H1 (cell line): Measurements from ENCODE around the gene APLP1. TPM values are rescaled to one million over a fixed set of nuclear protein-coding genes. Genes with fewer than 3 reads are reported as not detected.

Source experiments
- CTCF ChIA-PET: fragments of 300-600 bp; sonication (Branson Sonifier 250); formaldehyde crosslinking; loops from one replicate; lab custom pipeline; 2021; ENCODE audit not compliant: partially characterized antibody; lab: Charles Lee
- POLR2A ChIA-PET: fragments of 300-600 bp; sonication (Branson Sonifier 250); formaldehyde crosslinking; loops from one replicate; lab custom pipeline; 2021; ENCODE audit warnings: inconsistent platforms; ENCODE audit not compliant: partially characterized antibody; lab: Charles Lee
- DNase-seq, 2 experiments: peaks; one replicate each; pipeline versions ENCODE4 v3.0.0 to v3.0.0-alpha.2; 2010 to 2022; ENCODE audit warnings: low spot score in 2 of 2, low read depth in 1 of 2, mixed read lengths in 1 of 2
- FAIRE-seq: peaks from 2 replicates; lab custom pipeline; 2011; peaks lifted over from hg19 to GRCh38; lab: Jason Lieb, UNC
- H2AFZ ChIP-seq: 2 replicates; pipeline ENCODE4 v1.8.1; 2012; ENCODE audit warnings: low read length, inconsistent platforms
- H2AK5ac ChIP-seq: 2 replicates; pipeline ENCODE4 v1.6.1; 2013; ENCODE audit warnings: low read depth, low read length
- H2BK120ac ChIP-seq: replicated peaks from 2 replicates; pipeline ENCODE3; 2013; ENCODE audit warnings: low read depth, low read length, inconsistent platforms
- H2BK12ac ChIP-seq: 2 replicates; pipeline ENCODE4 v1.6.1; 2013; ENCODE audit warnings: low read depth, low read length
- H2BK15ac ChIP-seq: 2 replicates; pipeline ENCODE4 v1.6.1; 2013; ENCODE audit warnings: low read length
- H2BK20ac ChIP-seq: 2 replicates; pipeline ENCODE4 v1.6.1; 2013; ENCODE audit warnings: low read length
- H2BK5ac ChIP-seq: 2 replicates; pipeline ENCODE4 v1.6.1; 2013; ENCODE audit warnings: low read depth, low read length
- H3K14ac ChIP-seq: 2 replicates; pipeline ENCODE4 v1.6.1; 2013; ENCODE audit warnings: inconsistent platforms; ENCODE audit not compliant: insufficient read length
- H3K18ac ChIP-seq: 2 replicates; pipeline ENCODE4 v1.6.1; 2013; ENCODE audit warnings: low read length; ENCODE audit errors: extremely low read depth
- H3K23ac ChIP-seq: 2 replicates; pipeline ENCODE4 v1.6.1; 2013; ENCODE audit warnings: inconsistent platforms; ENCODE audit not compliant: insufficient read length
- H3K23me2 ChIP-seq: 2 replicates; pipeline ENCODE4 v1.6.1; 2013; ENCODE audit warnings: low read depth, low read length
- H3K27ac ChIP-seq: 2 replicates; pipeline ENCODE4 v1.6.1; 2011; ENCODE audit warnings: low read depth, low read length, inconsistent platforms
- H3K27me3 ChIP-seq, 4 experiments: replicated peaks in 1 of 4; 1 replicate in 1 of 4; 2 replicates in 3 of 4; pipeline versions ENCODE4 v1.6.1 to v1.8.1; 2011 to 2013; ENCODE audit warnings: low read length in 3 of 4, mild to moderate bottlenecking in 3 of 4, inconsistent platforms in 2 of 4, mixed read lengths in 2 of 4, moderate library complexity in 1 of 4; ENCODE audit not compliant: control insufficient read depth in 3 of 4, insufficient read depth in 3 of 4; ENCODE audit errors: extremely low read depth in 1 of 4
- H3K36me3 ChIP-seq, 4 experiments: 2 replicates each; pipeline versions ENCODE4 v1.6.1 to v1.8.1; 2011 to 2013; ENCODE audit warnings: mild to moderate bottlenecking in 4 of 4, low read length in 3 of 4, moderate library complexity in 2 of 4, control low read depth in 1 of 4, inconsistent platforms in 1 of 4; ENCODE audit not compliant: insufficient read depth in 4 of 4, control insufficient read depth in 2 of 4
- H3K4ac ChIP-seq: replicated peaks from 2 replicates; pipeline ENCODE3; 2013; ENCODE audit warnings: low read length, low read depth, mixed read lengths, inconsistent platforms; ENCODE audit not compliant: insufficient read length
- H3K4me1 ChIP-seq, 4 experiments: replicated peaks in 1 of 4; 1 replicate in 1 of 4; 2 replicates in 3 of 4; pipeline versions ENCODE4 v1.6.1 to v1.8.1; 2011 to 2013; ENCODE audit warnings: low read length in 3 of 4, inconsistent platforms in 2 of 4, mixed read lengths in 1 of 4; ENCODE audit not compliant: insufficient read depth in 4 of 4, control insufficient read depth in 3 of 4
- H3K4me2 ChIP-seq, 2 experiments: 2 replicates each; pipeline versions ENCODE4 v1.6.1 to v1.8.1; 2011 to 2013; ENCODE audit warnings: low read depth in 2 of 2, low read length in 2 of 2, control low read depth in 1 of 2, inconsistent platforms in 1 of 2, mild to moderate bottlenecking in 1 of 2; ENCODE audit not compliant: insufficient read depth in 1 of 2
- H3K4me3 ChIP-seq, 4 experiments: fragments of 200-600, 300-600 bp in 1 of 4; sonication (generic), shearing (Covaris generic), sonication (Bioruptor Twin) in 1 of 4; 2 replicates each; pipeline versions ENCODE4 v1.5.1 to v1.8.1; 2011 to 2016; ENCODE audit warnings: low read length in 4 of 4, low read depth in 3 of 4, control low read depth in 2 of 4, inconsistent platforms in 2 of 4, mild to moderate bottlenecking in 2 of 4, mixed read lengths in 1 of 4, moderate library complexity in 1 of 4; ENCODE audit not compliant: insufficient read depth in 2 of 4; ENCODE audit errors: extremely low read depth in 1 of 4
- H3K56ac ChIP-seq: replicated peaks from 2 replicates; pipeline ENCODE3; 2013; ENCODE audit warnings: low read depth, mild to moderate bottlenecking, mixed read lengths, low read length, inconsistent platforms; ENCODE audit not compliant: insufficient read length
- H3K79me1 ChIP-seq: 2 replicates; pipeline ENCODE4 v1.6.1; 2013; ENCODE audit warnings: low read depth, low read length, control low read depth
- H3K79me2 ChIP-seq, 2 experiments: 2 replicates each; pipeline versions ENCODE4 v1.6.1 to v1.8.1; 2012 to 2013; ENCODE audit warnings: low read length in 2 of 2, mild to moderate bottlenecking in 2 of 2, inconsistent platforms in 1 of 2; ENCODE audit not compliant: insufficient read depth in 2 of 2, control insufficient read depth in 1 of 2
- H3K9ac ChIP-seq, 4 experiments: replicated peaks in 1 of 4; 1 replicate in 1 of 4; 2 replicates in 3 of 4; pipeline versions ENCODE4 v1.6.1 to v1.8.1; 2011 to 2013; ENCODE audit warnings: low read depth in 3 of 4, low read length in 3 of 4, control low read depth in 2 of 4, mild to moderate bottlenecking in 2 of 4, moderate library complexity in 2 of 4, inconsistent platforms in 1 of 4; ENCODE audit errors: extremely low read depth in 1 of 4
- H3K9me3 ChIP-seq, 2 experiments: 2 replicates each; pipeline versions ENCODE4 v1.6.1 to v1.8.1; 2012 to 2013; ENCODE audit warnings: mild to moderate bottlenecking in 2 of 2, moderate library complexity in 2 of 2, control low read depth in 1 of 2, inconsistent platforms in 1 of 2, low read depth in 1 of 2, low read length in 1 of 2, mixed read lengths in 1 of 2; ENCODE audit not compliant: insufficient read depth in 2 of 2
- H4K20me1 ChIP-seq, 2 experiments: replicated peaks in 1 of 2; 2 replicates each; pipeline versions ENCODE3 to v1.8.1; 2011 to 2013; ENCODE audit warnings: inconsistent platforms in 2 of 2, low read length in 2 of 2, mild to moderate bottlenecking in 1 of 2; ENCODE audit not compliant: insufficient read depth in 2 of 2, control insufficient read depth in 1 of 2
- H4K5ac ChIP-seq: 2 replicates; pipeline ENCODE4 v1.6.1; 2013; ENCODE audit warnings: low read length, low read depth, mixed read lengths, inconsistent platforms; ENCODE audit not compliant: insufficient read length
- H4K8ac ChIP-seq: 2 replicates; pipeline ENCODE4 v1.8.0; 2013; ENCODE audit warnings: mild to moderate bottlenecking, moderate library complexity, low read length, inconsistent platforms; ENCODE audit not compliant: insufficient read depth; ENCODE audit errors: extremely low read depth
- H4K91ac ChIP-seq: replicated peaks from 2 replicates; pipeline ENCODE3; 2013; ENCODE audit warnings: low read length, mixed read lengths, inconsistent platforms; ENCODE audit not compliant: insufficient read length
- FOSL1 ChIP-seq: IDR thresholded peaks from 2 replicates; pipeline ENCODE4 v1.6.1; 2011; ENCODE audit warnings: mild to moderate bottlenecking, low read depth, low read length, moderate library complexity; ENCODE audit not compliant: insufficient read depth
- HDAC2 ChIP-seq, 2 experiments: fragments of 300-600 bp in 1 of 2; sonication (generic) in 1 of 2; IDR thresholded peaks; 2 replicates each; pipeline ENCODE4 v1.6.1; 2011 to 2012; ENCODE audit warnings: low read depth in 2 of 2, low read length in 2 of 2, mild to moderate bottlenecking in 2 of 2, moderate library complexity in 2 of 2, borderline replicate concordance in 1 of 2, inconsistent platforms in 1 of 2
- KDM4A ChIP-seq: IDR thresholded peaks from one replicate; pipeline ENCODE4 v1.7.1; 2012; ENCODE audit warnings: low read depth, mild to moderate bottlenecking, moderate library complexity, low read length, inconsistent platforms; ENCODE audit not compliant: severe bottlenecking
- MAFK ChIP-seq: IDR thresholded peaks from 2 replicates; pipeline ENCODE4 v1.6.1; 2012; ENCODE audit warnings: low read depth, mild to moderate bottlenecking, improper control_type of control experiment, low read length
- MAX ChIP-seq: IDR thresholded peaks from 2 replicates; pipeline ENCODE4 v1.6.1; 2012; ENCODE audit warnings: inconsistent platforms
- NANOG ChIP-seq: IDR thresholded peaks from 2 replicates; pipeline ENCODE4 v1.6.1; 2011; ENCODE audit warnings: low read length, low read depth, mild to moderate bottlenecking, inconsistent platforms; ENCODE audit not compliant: insufficient read depth, poor library complexity, severe bottlenecking
- SAP30 ChIP-seq: fragments of 300-600 bp; sonication (generic); IDR thresholded peaks from 2 replicates; pipeline ENCODE4 v1.7.1; 2012; ENCODE audit warnings: low read length, moderate library complexity, mild to moderate bottlenecking, inconsistent platforms; ENCODE audit not compliant: insufficient read depth, insufficient replicate concordance
- SP1 ChIP-seq: IDR thresholded peaks from 2 replicates; pipeline ENCODE4 v1.6.1; 2011; ENCODE audit warnings: low read depth, low read length
- YY1 ChIP-seq: IDR thresholded peaks from 2 replicates; pipeline ENCODE4 v1.6.1; 2011; ENCODE audit warnings: low read depth, mild to moderate bottlenecking, low read length
- ZNF274 ChIP-seq: IDR thresholded peaks from 2 replicates; pipeline ENCODE4 v1.7.0; 2012; ENCODE audit warnings: low read length, borderline replicate concordance; ENCODE audit errors: extremely low read depth
- WGBS, 2 experiments: shearing (Covaris generic) in 1 of 2; methylation state at CpG; one replicate each; pipeline versions ENCODE4 v1.1.6 to v1.1.7; 2013 to 2015; ENCODE audit warnings: low lambda C conversion rate in 2 of 2, mixed read lengths in 2 of 2, inconsistent platforms in 1 of 2, low coverage in 1 of 2, missing lambda C conversion rate in 1 of 2; ENCODE audit not compliant: insufficient replicate concordance in 2 of 2, insufficient coverage in 1 of 2, insufficient read length in 1 of 2; ENCODE audit errors: extremely low coverage in 1 of 2, missing lambda C conversion rate in 1 of 2; 5-methylcytosine and 5-hydroxymethylcytosine counted together
- polyA plus RNA-seq, 7 experiments: library from polyadenylated mRNA; depleted of rRNA in 3 of 7; stranded (reverse) in 5 of 7; unstranded in 2 of 7; fragments of >200 nt in 5 of 7; fragments of 200-250 nt in 2 of 7; gene quantifications; 1 replicate in 5 of 7; 2 replicates in 1 of 7; 4 replicates in 1 of 7; pipeline versions ENCODE4 v1.2.1 to v1.2.3, GENCODE V29; 2011 to 2013; ENCODE audit warnings: missing spikeins in 2 of 7, mixed read lengths in 2 of 7
- total RNA-seq: library from RNA; stranded (reverse); fragmentation: NEBNext Ultra II Directional; extraction: Animal tissue kit (Norgen Biotek cat#: 25700); gene quantifications from 2 replicates; pipeline ENCODE4 v1.2.1, GENCODE V29; 2021

APLP1 gene
- total and polyA plus RNA-seq, 2 of the 8 experiments (the other 6 are each of a cell fraction or from before 2014, with no cell fraction given), result 19.9 to 22.0 TPM

GRCh38 chr19:35899547-35900214 is 31.3 kb downstream of the APLP1 start:
- H2BK5ac ChIP-seq, result peak overlapping the region; percentile 60; the same call in 1 of the 2 replicates
- peak overlapping the region; percentile 79 for H4K5ac ChIP-seq
- no peak overlapping the region; the same call in 1 of the 2 replicates for H4K8ac ChIP-seq
- peak overlapping the region; percentile 71 for H4K91ac ChIP-seq
- H3K79me1 ChIP-seq, result no peaks in the 10 kb centered on the region; the same call in 1 of the 2 replicates
- peaks cover 0 to 14% (median 6%) of the 10 kb centered on the region in 4 experiments; a peak in 6 of 7 replicates for H3K4me1 ChIP-seq
- H3K4ac ChIP-seq, result no peak overlapping the region
- peak overlapping the region; percentile 95 for H3K56ac ChIP-seq
- peak overlapping the region; percentile 87; the same call in 1 of the 2 replicates for H3K18ac ChIP-seq
- DNase-seq, result peak in 1 of 2 experiments; percentile 78
- peak overlapping the region; percentile 88 to 94 (median 90) for H3K4me3 ChIP-seq
- H2BK120ac ChIP-seq, result no peak overlapping the region
- H2AK5ac ChIP-seq, result 0 out of 2 replicates have a peak overlapping the region, but pooled peaks have one; percentile 65
- H2BK12ac ChIP-seq, result no peak overlapping the region
- FAIRE-seq, result no peak
- no peaks in the 10 kb centered on the region for H3K27me3 ChIP-seq
- H3K14ac ChIP-seq, result no peak overlapping the region
- no peaks in the 10 kb centered on the region for H3K9me3 ChIP-seq
- peaks cover 0 to 8% of the 10 kb centered on the region in 2 experiments; a peak in 1 of 4 replicates for H3K79me2 ChIP-seq
- peaks cover 6 to 30% (median 11%) of the 10 kb centered on the region in 4 experiments for H3K36me3 ChIP-seq
- peak overlapping the region; percentile 68 to 89 for H3K4me2 ChIP-seq
- no peak overlapping the region for H2BK15ac ChIP-seq
- POLR2A ChIA-PET, result interaction anchor here (1.3 kb wide), 1 partner anchor 30 kb away, joined by 3 read pairs; no protein-coding TSS in a partner anchor
- peak overlapping the region in 3 of 4 experiments; percentile 22 to 67 (median 66); a peak in 5 of 7 replicates for H3K9ac ChIP-seq
- CTCF ChIA-PET, result no interaction called here
- H4K20me1 ChIP-seq, result peaks cover 0 to 3% of the 10 kb centered on the region in 2 experiments
- H2AFZ ChIP-seq, result no peak overlapping the region
- H3K23me2 ChIP-seq, result peaks cover 12% of the 10 kb centered on the region
- no peak overlapping the region for H3K23ac ChIP-seq
- WGBS, 2 experiments, result 2% methylated on average over 18 of the region's 43 CpGs; no CpG with 5 or more reads in 1 of the 2 experiments
- peak overlapping the region; percentile 32; the same call in 1 of the 2 replicates for H3K27ac ChIP-seq
- no peak overlapping the region for H2BK20ac ChIP-seq
- TF ChIP-seq SP1 (peak; percentile 27; the same call in 1 of the 2 replicates), KDM4A (peak; percentile 9), FOSL1 (0 out of 2 replicates have a peak, but pooled peaks have one; percentile 31), SAP30 (no peak), NANOG (no peak), ZNF274 (no peak), HDAC2 (IDR thresholded peaks at IDR 0.05; ENCODE audit: borderline replicate concordance in 1 of 2, low read depth in 2 of 2, low read length in 2 of 2) (peak in 1 of 2 experiments; percentile 43; a peak in 2 of 4 replicates), MAFK (no peak), MAX (peak; percentile 19; the same call in 1 of the 2 replicates), YY1 (0 out of 2 replicates have a peak, but pooled peaks have one; percentile 49)
